Naive thymus-derived CD4-positive, alpha-beta T cell (primary cell): ENCODE data around the gene FAM111A. TPM values are rescaled to one million over a fixed set of nuclear protein-coding genes. Genes with fewer than 3 reads are reported as not detected.

Experiments
- ATAC-seq: fragments of 150-1000 bp; cut with Tn5 transposase; 2 replicates; pipeline ENCODE4 v1.10.0; 2021; ENCODE audit warnings: mild to moderate bottlenecking, moderate library complexity
- CTCF ChIA-PET: fragments of 350-600 bp; sonication (Branson Sonifier 250); formaldehyde crosslinking; loops from one replicate; lab custom pipeline; 2021; ENCODE audit warnings: antibody characterized with exemption; lab: Charles Lee
- POLR2A ChIA-PET: fragments of 350-600 bp; sonication (Branson Sonifier 250); formaldehyde crosslinking; loops from one replicate; lab custom pipeline; 2021; ENCODE audit warnings: antibody characterized with exemption, inconsistent platforms; lab: Charles Lee
- DNase-seq, 9 donors: peaks; one replicate each; pipeline versions ENCODE4 v3.0.0 to v3.0.0-alpha.2; 2020 to 2022; ENCODE audit warnings: mixed read lengths in 1 of 9
- H3K27ac ChIP-seq: one replicate; pipeline ENCODE4 v1.7.0; 2013; ENCODE audit warnings: mild to moderate bottlenecking, low read depth, low read length, moderate library complexity
- H3K27me3 ChIP-seq, 2 donors: one replicate each; pipeline ENCODE4 v1.7.0; 2013; ENCODE audit warnings: low read length in 2 of 2, mild to moderate bottlenecking in 2 of 2, moderate library complexity in 2 of 2; ENCODE audit not compliant: control insufficient read depth in 2 of 2, insufficient read depth in 2 of 2
- H3K36me3 ChIP-seq, 3 experiments: 1 replicate in 2 of 3; 2 replicates in 1 of 3; pipeline ENCODE4 v1.7.0; 2013; ENCODE audit warnings: low read length in 3 of 3, mild to moderate bottlenecking in 3 of 3, moderate library complexity in 1 of 3; ENCODE audit not compliant: insufficient read depth in 3 of 3, control insufficient read depth in 2 of 3
- H3K4me1 ChIP-seq, 2 donors: one replicate each; pipeline ENCODE4 v1.7.0; 2013; ENCODE audit warnings: low read length in 2 of 2, mild to moderate bottlenecking in 2 of 2, moderate library complexity in 1 of 2; ENCODE audit not compliant: control insufficient read depth in 2 of 2, insufficient read depth in 2 of 2
- H3K4me3 ChIP-seq: 2 replicates; pipeline ENCODE4 v1.7.0; 2013; ENCODE audit warnings: mild to moderate bottlenecking, low read length
- H3K9me3 ChIP-seq, 3 experiments: 1 replicate in 2 of 3; 2 replicates in 1 of 3; pipeline ENCODE4 v1.7.0; 2013; ENCODE audit warnings: low read length in 3 of 3; ENCODE audit not compliant: control insufficient read depth in 2 of 3
- H3K27ac Mint-ChIP-seq, 9 donors: one replicate each; pipeline ENCODE4 v1.8.0; 2020 to 2022; ENCODE audit warnings: mixed read lengths in 9 of 9, mild to moderate bottlenecking in 8 of 9, moderate library complexity in 5 of 9, inconsistent platforms in 2 of 9
- H3K27me3 Mint-ChIP-seq, 5 donors: one replicate each; pipeline ENCODE4 v1.8.0; 2021 to 2022; ENCODE audit warnings: mixed read lengths in 5 of 5, mild to moderate bottlenecking in 1 of 5
- H3K36me3 Mint-ChIP-seq, 5 donors: one replicate each; pipeline ENCODE4 v1.8.0; 2020 to 2022; ENCODE audit warnings: mixed read lengths in 5 of 5, mild to moderate bottlenecking in 3 of 5, inconsistent platforms in 1 of 5
- H3K4me1 Mint-ChIP-seq, 7 donors: one replicate each; pipeline ENCODE4 v1.8.0; 2020 to 2022; ENCODE audit warnings: mixed read lengths in 7 of 7, mild to moderate bottlenecking in 3 of 7, inconsistent platforms in 1 of 7
- H3K4me3 Mint-ChIP-seq, 10 donors: one replicate each; pipeline ENCODE4 v1.8.0; 2020 to 2022; ENCODE audit warnings: mild to moderate bottlenecking in 10 of 10, mixed read lengths in 10 of 10, moderate library complexity in 6 of 10, inconsistent platforms in 2 of 10
- H3K9me3 Mint-ChIP-seq, 11 donors: one replicate each; pipeline ENCODE4 v1.8.0; 2020 to 2022; ENCODE audit warnings: mixed read lengths in 11 of 11, mild to moderate bottlenecking in 4 of 11, inconsistent platforms in 1 of 11, moderate library complexity in 1 of 11
- intact Hi-C, 2 donors: fragments of 100-400 bp; cut with micrococcal nuclease; formaldehyde crosslinking; loops; one replicate each; pipeline ENCODE4 v1.15.1; 2023
- polyA plus RNA-seq, 2 donors: library from polyadenylated mRNA; unstranded; fragments of 300-500 nt; fragmentation: Illumina TruSeq; gene quantifications; one replicate each; pipeline ENCODE4 v1.2.3, GENCODE V29; 2021
- total RNA-seq, 6 experiments: library from RNA in 5 of 6; stranded (reverse) in 5 of 6; gene quantifications; 1 replicate in 5 of 6; 2 replicates in 1 of 6; pipeline ENCODE4 v1.2.3 and lab custom pipeline; 2021 to 2026

Gene FAM111A
- total and polyA plus RNA-seq, 7 experiments from 2014 or later: 23.0 to 138 (median 77.9) TPM

GRCh38 chr11:59173964-59174663, 31.5 kb downstream of the FAM111A start:
- no peaks in the 10 kb centered on the region for H3K36me3 ChIP-seq
- no peak for DNase-seq
- no peak for ATAC-seq
- H3K27ac Mint-ChIP-seq: peak overlapping the region in 1 of 9 donors; percentile 6
- intact Hi-C loops: loop anchor here (5.0 to 10.0 kb wide), 4 partner anchors 381 to 591 kb away; partner anchors contain the start of gene STX3 (in 1 of the 2)
- no peaks in the 10 kb centered on the region for H3K9me3 ChIP-seq
- no peaks in the 10 kb centered on the region for H3K9me3 Mint-ChIP-seq
- peaks cover 0 to 16% (median 10%) of the 10 kb centered on the region in 7 donors for H3K4me1 Mint-ChIP-seq
- no peak overlapping the region for H3K4me3 ChIP-seq
- CTCF ChIA-PET: interaction anchor here (0.6 to 4.2 kb wide), 3 partner anchors 10 to 35 kb away, joined by 4 to 16 read pairs (median 4); no protein-coding TSS in a partner anchor
- peaks cover 0 to 4% (median 0%) of the 10 kb centered on the region in 5 donors for H3K36me3 Mint-ChIP-seq
- no peaks in the 10 kb centered on the region for H3K27me3 ChIP-seq
- peaks cover 4 to 7% of the 10 kb centered on the region in 2 donors for H3K4me1 ChIP-seq
- no peak overlapping the region for H3K27ac ChIP-seq
- H3K4me3 Mint-ChIP-seq: peak overlapping the region in 1 of 10 donors; percentile 7
- POLR2A ChIA-PET: no interaction called here
- H3K27me3 Mint-ChIP-seq: peaks cover 0 to 54% (median 7%) of the 10 kb centered on the region in 5 donors

DNA sequence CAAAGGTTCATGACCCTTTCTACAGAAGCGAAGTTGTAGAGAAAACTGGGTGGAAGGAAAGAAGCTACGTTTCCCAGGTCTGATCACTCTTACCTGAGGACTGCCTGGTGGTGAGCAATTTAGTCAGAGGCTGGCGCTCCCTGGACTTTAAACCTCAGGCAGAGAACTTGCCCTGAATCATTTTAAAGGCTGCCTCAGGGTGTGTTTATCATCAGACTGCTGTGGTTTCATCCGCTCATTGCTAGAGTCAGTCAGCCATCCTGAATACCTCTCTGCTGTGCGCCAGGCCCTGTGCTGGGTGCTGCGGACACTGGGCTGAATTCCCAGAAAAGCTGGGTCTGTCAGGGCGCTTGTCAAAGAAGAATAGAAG, 32.0 kb downstream of the FAM111A start:
- Mint-ChIP-seq H3K36me3 (peaks cover 0 to 4% (median 0%) of the 10 kb centered on the region in 5 donors), H3K4me1 (peaks cover 0 to 16% (median 10%) of the 10 kb centered on the region in 7 donors), H3K9me3 (peaks cover 0 to 5% (median 0%) of the 10 kb centered on the region in 11 donors), H3K27ac (no peak overlapping the region), H3K27me3 (peaks cover 0 to 54% (median 7%) of the 10 kb centered on the region in 5 donors), H3K4me3 (peak overlapping the region in 2 of 10 donors; percentile 11 to 21)
- Histone ChIP-seq H3K9me3 (no peaks in the 10 kb centered on the region), H3K27me3 (no peaks in the 10 kb centered on the region), H3K4me1 (peaks cover 4 to 7% of the 10 kb centered on the region in 2 donors), H3K27ac (no peak overlapping the region), H3K36me3 (no peaks in the 10 kb centered on the region), H3K4me3 (no peak overlapping the region)
- DNase-seq (no peak), ATAC-seq (no peak)
- intact Hi-C loops: loop anchor here (5.0 to 10.0 kb wide), 4 partner anchors 380 to 590 kb away; partner anchors contain the start of gene STX3 (in 1 of the 2)
- CTCF ChIA-PET: interaction anchor here (4.2 kb wide), 1 partner anchor 12 kb away, joined by 16 read pairs; no protein-coding TSS in a partner anchor
- POLR2A ChIA-PET: no interaction called here

GRCh38 chr11:59175091-59175501, 32.4 kb downstream of the FAM111A start:
- Mint-ChIP-seq H3K27me3 (peaks cover 0 to 54% (median 7%) of the 10 kb centered on the region in 5 donors), H3K4me1 (peaks cover 0 to 16% (median 10%) of the 10 kb centered on the region in 7 donors), H3K9me3 (peaks cover 0 to 5% (median 0%) of the 10 kb centered on the region in 11 donors), H3K36me3 (peaks cover 0 to 4% (median 0%) of the 10 kb centered on the region in 5 donors), H3K27ac (no peak overlapping the region), H3K4me3 (peak overlapping the region in 4 of 10 donors; percentile 4 to 21 (median 12))
- DNase-seq (no peak), ATAC-seq (no peak)
- intact Hi-C loops: loop anchor here in 1 of 2 donors (10.0 kb wide), 2 partner anchors 380 to 590 kb away; no protein-coding TSS in a partner anchor
- H3K4me1 ChIP-seq: peaks cover 4 to 7% of the 10 kb centered on the region in 2 donors
- H3K9me3 ChIP-seq: no peaks in the 10 kb centered on the region
- ChIA-PET POLR2A (no interaction called here), CTCF (interaction anchor here (0.6 to 4.2 kb wide), 2 partner anchors 11 to 649 kb away, joined by 3 to 16 read pairs; no protein-coding TSS in a partner anchor)
- no peak overlapping the region for H3K27ac ChIP-seq
- no peaks in the 10 kb centered on the region for H3K36me3 ChIP-seq
- H3K4me3 ChIP-seq: no peak overlapping the region
- H3K27me3 ChIP-seq: no peaks in the 10 kb centered on the region

DNA sequence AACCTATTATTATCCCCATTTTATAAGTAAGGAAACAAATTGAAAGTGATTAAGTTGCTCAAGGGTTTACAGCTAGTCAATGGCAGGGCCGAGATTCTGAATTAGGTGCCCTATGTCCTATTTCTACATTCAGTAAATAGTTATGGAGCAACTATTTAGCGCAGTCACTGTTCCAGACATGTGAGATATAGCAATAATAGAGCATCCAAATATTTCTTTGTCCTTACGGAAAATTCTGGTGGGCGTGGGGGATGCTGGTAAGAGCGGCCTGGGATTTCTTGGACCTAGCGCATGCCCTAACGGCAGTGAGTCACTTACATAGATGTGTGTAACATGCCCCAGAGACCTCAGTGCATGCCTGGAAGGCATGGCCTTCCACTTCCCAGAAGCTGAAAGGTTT, 33.7 kb downstream of the FAM111A start:
- Mint-ChIP-seq H3K36me3 (peaks cover 0 to 4% (median 0%) of the 10 kb centered on the region in 5 donors), H3K27me3 (peaks cover 0 to 54% (median 7%) of the 10 kb centered on the region in 5 donors), H3K4me1 (peaks cover 0 to 16% (median 10%) of the 10 kb centered on the region in 7 donors), H3K9me3 (peaks cover 0 to 5% (median 0%) of the 10 kb centered on the region in 11 donors), H3K27ac (no peak overlapping the region), H3K4me3 (no peak overlapping the region)
- intact Hi-C loops: loop anchor here in 1 of 2 donors (10.0 kb wide), 2 partner anchors 378 to 588 kb away; no protein-coding TSS in a partner anchor
- Histone ChIP-seq H3K27me3 (no peaks in the 10 kb centered on the region), H3K9me3 (no peaks in the 10 kb centered on the region), H3K27ac (no peak overlapping the region), H3K4me3 (no peak overlapping the region), H3K36me3 (no peaks in the 10 kb centered on the region), H3K4me1 (peaks cover 0 to 7% of the 10 kb centered on the region in 2 donors)
- ChIA-PET POLR2A (no interaction called here), CTCF (interaction anchor here (1.5 to 4.2 kb wide), 2 partner anchors 10 to 18 kb away, joined by 5 to 16 read pairs; no protein-coding TSS in a partner anchor)
- ATAC-seq (no peak), DNase-seq (no peak)

GRCh38 chr11:59178402-59178801, 35.7 kb downstream of the FAM111A start:
- no peak overlapping the region for H3K27ac ChIP-seq
- H3K27ac Mint-ChIP-seq: no peak overlapping the region
- ChIA-PET POLR2A (no interaction called here), CTCF (no interaction called here)
- H3K27me3 ChIP-seq: no peaks in the 10 kb centered on the region
- ATAC-seq (no peak), DNase-seq (no peak)
- H3K36me3 Mint-ChIP-seq: peaks cover 0 to 4% (median 0%) of the 10 kb centered on the region in 5 donors
- H3K9me3 ChIP-seq: no peaks in the 10 kb centered on the region
- no peaks in the 10 kb centered on the region for H3K4me1 ChIP-seq
- no peak overlapping the region for H3K4me3 ChIP-seq
- intact Hi-C loops: loop anchor here in 1 of 2 donors (10.0 kb wide), 2 partner anchors 376 to 586 kb away; no protein-coding TSS in a partner anchor
- H3K36me3 ChIP-seq: no peaks in the 10 kb centered on the region
- H3K27me3 Mint-ChIP-seq: peaks cover 0 to 46% (median 0%) of the 10 kb centered on the region in 5 donors
- no peak overlapping the region for H3K4me3 Mint-ChIP-seq
- H3K9me3 Mint-ChIP-seq: peaks cover 0 to 5% (median 0%) of the 10 kb centered on the region in 11 donors
- H3K4me1 Mint-ChIP-seq: peaks cover 0 to 8% (median 5%) of the 10 kb centered on the region in 7 donors

DNA sequence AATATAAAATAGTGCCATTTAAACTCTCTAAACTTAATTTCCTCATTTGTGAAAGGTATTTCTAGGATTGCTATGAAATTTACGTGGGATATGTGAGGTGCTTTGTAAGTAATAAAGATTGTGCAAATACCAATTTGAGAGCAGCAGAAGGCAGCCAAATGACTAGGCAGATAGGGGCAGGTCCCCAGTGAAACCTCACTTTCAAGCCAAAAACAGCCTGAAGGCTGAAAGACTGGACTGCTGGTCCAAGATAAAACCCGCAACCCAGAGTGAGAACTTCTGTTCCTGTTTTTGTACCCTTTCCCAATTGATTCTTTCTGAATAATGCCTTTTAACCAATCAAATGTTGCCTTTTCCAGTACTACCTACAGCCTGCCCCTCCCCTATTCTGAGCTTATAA, 36.5 kb downstream of the FAM111A start:
- Mint-ChIP-seq H3K9me3 (peaks cover 0 to 5% (median 0%) of the 10 kb centered on the region in 11 donors), H3K27ac (peak overlapping the region in 1 of 9 donors; percentile 57), H3K36me3 (peaks cover 0 to 4% (median 0%) of the 10 kb centered on the region in 5 donors), H3K4me1 (peaks cover 0 to 6% (median 2%) of the 10 kb centered on the region in 7 donors), H3K4me3 (no peak overlapping the region), H3K27me3 (peaks cover 0 to 41% (median 0%) of the 10 kb centered on the region in 5 donors)
- no peak overlapping the region for H3K27ac ChIP-seq
- ATAC-seq (no peak), DNase-seq (no peak)
- intact Hi-C loops: loop anchor here in 1 of 2 donors (10.0 kb wide), 2 partner anchors 376 to 586 kb away; no protein-coding TSS in a partner anchor
- no peaks in the 10 kb centered on the region for H3K27me3 ChIP-seq
- no peaks in the 10 kb centered on the region for H3K4me1 ChIP-seq
- no peaks in the 10 kb centered on the region for H3K36me3 ChIP-seq
- ChIA-PET POLR2A (no interaction called here), CTCF (no interaction called here)
- no peak overlapping the region for H3K4me3 ChIP-seq
- H3K9me3 ChIP-seq: no peaks in the 10 kb centered on the region
